Fibroblast of lung (primary cell): Measurements from ENCODE around the gene CAMKK1.

Experiments used
- EZH2 ChIP-seq: IDR thresholded peaks from 2 replicates; pipeline ENCODE4 v1.5.1; 2012; ENCODE audit warnings: low read length, control low read depth, mild to moderate bottlenecking; ENCODE audit errors: missing control alignments
- TF ChIP-seq, protein P1 (sequence below), 2 donors: IDR thresholded peaks in 1 of 2; conservative IDR thresholded peaks in 1 of 2; 1 replicate in 1 of 2; 2 replicates in 1 of 2; pipeline ENCODE4 v1.5.1; 2011 to 2012; ENCODE audit warnings: low read length in 2 of 2, control low read depth in 1 of 2, inconsistent platforms in 1 of 2, low read depth in 1 of 2, mild to moderate bottlenecking in 1 of 2

DNA sequence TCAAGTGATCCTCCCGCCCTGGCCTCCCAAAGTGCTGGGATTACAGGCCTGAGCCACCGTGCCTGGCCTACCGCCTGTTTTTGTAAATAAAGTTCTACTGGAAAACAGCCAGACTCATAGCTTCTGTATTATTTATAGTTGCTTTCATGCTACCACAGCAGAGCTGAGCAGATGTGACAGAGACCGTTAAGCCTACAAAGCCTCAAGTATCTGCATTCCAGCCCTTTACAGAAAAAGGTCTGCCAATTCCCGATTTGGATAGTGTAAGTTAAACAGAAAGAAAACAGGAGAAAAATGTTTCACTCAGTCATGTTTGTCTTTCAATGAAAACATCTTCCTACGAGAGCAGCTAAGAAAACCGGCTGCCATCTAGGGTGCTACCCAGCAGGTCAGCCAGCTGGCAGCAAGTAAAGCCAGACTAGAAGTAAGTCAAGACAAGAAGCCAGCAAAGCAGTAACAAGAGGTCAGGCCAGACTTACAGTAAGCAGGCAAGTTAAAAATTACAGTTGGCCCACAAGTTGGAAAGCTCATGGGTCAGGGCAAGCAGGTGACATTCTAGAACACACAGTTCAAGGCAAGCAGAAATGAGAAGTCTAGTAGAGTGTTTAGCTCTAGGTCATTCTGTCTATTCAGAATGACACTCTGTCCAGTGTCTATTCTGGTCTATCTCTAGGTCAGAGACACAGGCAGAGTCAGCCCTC, 64.6 kb downstream of the CAMKK1 start:
- TF ChIP-seq, protein P1, sequence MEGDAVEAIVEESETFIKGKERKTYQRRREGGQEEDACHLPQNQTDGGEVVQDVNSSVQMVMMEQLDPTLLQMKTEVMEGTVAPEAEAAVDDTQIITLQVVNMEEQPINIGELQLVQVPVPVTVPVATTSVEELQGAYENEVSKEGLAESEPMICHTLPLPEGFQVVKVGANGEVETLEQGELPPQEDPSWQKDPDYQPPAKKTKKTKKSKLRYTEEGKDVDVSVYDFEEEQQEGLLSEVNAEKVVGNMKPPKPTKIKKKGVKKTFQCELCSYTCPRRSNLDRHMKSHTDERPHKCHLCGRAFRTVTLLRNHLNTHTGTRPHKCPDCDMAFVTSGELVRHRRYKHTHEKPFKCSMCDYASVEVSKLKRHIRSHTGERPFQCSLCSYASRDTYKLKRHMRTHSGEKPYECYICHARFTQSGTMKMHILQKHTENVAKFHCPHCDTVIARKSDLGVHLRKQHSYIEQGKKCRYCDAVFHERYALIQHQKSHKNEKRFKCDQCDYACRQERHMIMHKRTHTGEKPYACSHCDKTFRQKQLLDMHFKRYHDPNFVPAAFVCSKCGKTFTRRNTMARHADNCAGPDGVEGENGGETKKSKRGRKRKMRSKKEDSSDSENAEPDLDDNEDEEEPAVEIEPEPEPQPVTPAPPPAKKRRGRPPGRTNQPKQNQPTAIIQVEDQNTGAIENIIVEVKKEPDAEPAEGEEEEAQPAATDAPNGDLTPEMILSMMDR (conservative IDR thresholded peaks at IDR 0.05 in 1 of 2, IDR thresholded peaks at IDR 0.05 in 1 of 2; ENCODE audit: low read depth in 1 of 2, low read length in 2 of 2) = no peak
- no peak for TF ChIP-seq EZH2
